ENCODE results near the gene GRM4.

Gene GRM4

DNA sequence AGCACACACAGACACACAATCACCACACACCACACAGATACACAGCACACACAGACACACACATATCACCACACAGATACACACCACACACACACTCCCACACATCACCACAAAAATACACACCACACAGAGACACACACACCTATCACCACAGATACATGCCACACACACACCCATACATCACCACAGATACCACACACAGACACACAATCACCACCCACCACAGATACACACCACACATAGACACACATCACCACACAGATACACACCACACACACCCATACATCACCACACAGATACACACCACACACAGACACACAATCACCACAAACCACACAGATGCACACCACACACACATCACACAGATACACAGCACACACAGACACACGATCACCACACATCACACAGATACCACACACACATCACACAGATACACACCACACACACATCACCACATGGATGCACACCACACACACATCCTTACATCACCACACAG, 74.0 kb downstream of the GRM4 start:
- no peaks in the 10 kb centered on the region for H3K27me3 Mint-ChIP-seq

DNA sequence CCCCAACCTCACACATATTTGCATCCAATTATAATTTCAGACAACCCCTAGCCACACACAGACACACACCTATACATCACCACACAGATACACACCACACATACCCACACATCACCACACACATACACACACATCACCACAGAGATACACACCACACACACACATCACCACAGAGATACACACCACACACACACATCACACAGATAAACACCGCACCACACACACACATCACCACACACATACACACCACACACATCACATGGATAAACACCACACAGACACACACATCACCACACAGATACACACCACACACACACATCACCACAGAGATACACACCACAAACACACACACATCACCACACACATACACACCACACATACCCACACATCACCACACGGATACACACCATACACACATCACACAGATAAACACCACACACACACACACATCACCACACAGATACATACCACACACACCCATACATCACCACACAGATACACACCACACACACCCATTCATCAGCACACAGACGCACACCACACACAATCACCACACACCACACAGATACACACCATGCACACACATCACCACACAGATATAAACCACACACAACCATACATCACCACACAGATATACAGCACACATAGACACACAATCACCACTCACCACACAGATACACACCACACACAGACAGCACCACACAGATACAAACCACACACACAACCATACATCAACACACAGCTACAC, 74.6 kb downstream of the GRM4 start:
- DNase-seq (no peak), ATAC-seq (no peak)
- Mint-ChIP-seq H3K9me3 (no peaks in the 10 kb centered on the region), H3K27ac (no peak overlapping the region), H3K4me3 (no peak overlapping the region), H3K27me3 (no peaks in the 10 kb centered on the region), H3K4me1 (no peaks in the 10 kb centered on the region)

More for the DNA sequence above, 74.0 kb downstream of the GRM4 start:
- Mint-ChIP-seq H3K4me1 (no peaks in the 10 kb centered on the region), H3K4me3 (no peak overlapping the region), H3K9me3 (no peaks in the 10 kb centered on the region), H3K27ac (no peak overlapping the region)
- no peak for DNase-seq
- no peak for ATAC-seq

DNA sequence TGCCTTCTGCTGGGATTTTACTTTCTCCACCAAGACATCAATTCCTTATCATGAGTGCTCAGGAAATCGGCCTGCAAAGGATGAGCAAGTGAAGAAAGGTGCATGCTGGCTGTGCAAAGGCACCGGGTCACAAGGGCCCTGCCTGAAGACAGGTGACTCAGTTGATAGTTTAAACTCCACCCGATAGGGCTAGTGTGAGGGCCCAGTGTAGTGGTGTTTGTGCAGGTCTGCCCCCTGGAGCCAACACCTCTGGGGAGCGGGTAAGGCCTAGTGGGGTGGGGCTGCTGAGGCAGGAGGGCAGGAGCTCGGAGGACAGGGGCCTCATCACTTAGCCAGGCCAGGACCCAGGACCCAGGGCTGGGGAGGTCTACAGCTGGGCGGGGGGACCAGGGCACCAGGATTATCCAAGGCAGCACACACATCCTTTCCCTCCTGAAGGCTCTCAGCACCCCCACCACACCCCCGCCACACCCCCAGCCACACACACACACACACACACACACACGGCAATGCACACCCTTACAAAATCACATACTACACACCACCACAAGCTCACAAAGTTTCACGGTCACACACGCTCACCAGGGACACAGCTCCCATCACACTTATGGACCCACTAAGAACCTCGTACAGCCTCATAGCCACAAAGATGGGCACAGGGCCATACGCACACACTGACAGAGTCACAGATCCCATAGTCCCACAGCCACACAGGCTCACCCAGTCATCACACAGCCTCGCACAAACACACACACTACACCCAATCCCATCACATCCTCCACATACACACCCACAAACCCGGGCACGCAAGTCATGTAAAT, 75.4 kb downstream of the GRM4 start:
- H3K27me3 Mint-ChIP-seq, result peaks cover 6% of the 10 kb centered on the region
- ATAC-seq (peak; percentile 42), DNase-seq (peak in 1 of 2 donors; percentile 17)
- no peaks in the 10 kb centered on the region for H3K4me1 Mint-ChIP-seq
- no peak overlapping the region for H3K4me3 Mint-ChIP-seq
- no peak overlapping the region for H3K27ac Mint-ChIP-seq
- no peaks in the 10 kb centered on the region for H3K9me3 Mint-ChIP-seq

DNA sequence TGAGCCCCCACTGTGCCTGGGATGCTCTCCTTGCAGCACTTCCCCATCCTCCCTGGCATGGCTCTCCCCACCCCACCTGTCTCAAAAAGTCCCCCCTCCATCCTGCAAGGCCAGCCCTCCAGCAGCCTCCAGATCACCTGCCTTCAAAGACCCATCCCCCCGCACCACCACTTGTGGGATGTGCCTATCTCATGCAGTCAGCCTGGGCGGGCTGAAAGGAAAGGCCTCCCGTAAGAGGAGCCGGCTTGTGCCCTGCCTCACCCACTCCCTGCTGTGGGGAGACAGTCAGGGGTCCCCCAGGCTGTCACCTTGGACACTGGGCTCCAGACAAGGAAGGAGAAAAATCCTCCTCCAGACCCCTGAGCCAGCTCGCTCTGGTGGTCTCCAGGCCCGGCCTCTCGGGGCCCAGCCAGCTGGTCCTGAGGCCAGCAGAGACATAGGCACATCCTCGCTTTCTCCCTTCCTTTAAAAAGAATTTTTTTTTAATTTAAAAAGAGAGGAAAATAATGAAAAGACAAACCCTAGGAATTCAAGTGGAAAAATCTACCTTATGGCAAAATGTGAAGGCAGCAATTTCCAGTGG, 77.3 kb downstream of the GRM4 start:
- ATAC-seq, result no peak
- Mint-ChIP-seq H3K4me1 (no peaks in the 10 kb centered on the region), H3K9me3 (no peaks in the 10 kb centered on the region), H3K27ac (no peak overlapping the region), H3K4me3 (no peak overlapping the region), H3K27me3 (peaks cover 19% of the 10 kb centered on the region)
- DNase-seq, result no peak

DNA sequence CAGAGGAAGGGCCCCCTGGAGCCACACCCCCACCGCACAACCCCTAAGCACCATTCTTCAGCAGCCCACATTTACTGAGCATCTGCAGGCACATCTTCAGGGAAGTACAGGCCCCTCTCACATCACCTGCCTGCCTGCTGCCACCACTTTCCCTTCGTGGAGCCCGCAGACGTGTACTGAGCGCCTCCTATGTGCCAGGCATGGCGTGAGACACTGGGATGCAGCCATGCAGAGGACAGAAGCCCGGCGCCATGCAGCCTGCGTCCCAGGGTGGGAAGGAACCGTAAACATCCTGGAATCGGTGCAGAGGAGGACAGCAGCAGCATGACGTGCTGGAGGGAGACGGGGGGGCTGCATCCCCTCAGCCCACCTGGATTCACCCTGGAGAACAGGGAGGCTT, 78.1 kb downstream of the GRM4 start:
- no peak for DNase-seq
- H3K4me3 Mint-ChIP-seq, result no peak overlapping the region
- no peak overlapping the region for H3K27ac Mint-ChIP-seq
- H3K4me1 Mint-ChIP-seq, result no peaks in the 10 kb centered on the region
- H3K27me3 Mint-ChIP-seq, result peaks cover 24% of the 10 kb centered on the region
- no peak for ATAC-seq
- no peaks in the 10 kb centered on the region for H3K9me3 Mint-ChIP-seq

DNA sequence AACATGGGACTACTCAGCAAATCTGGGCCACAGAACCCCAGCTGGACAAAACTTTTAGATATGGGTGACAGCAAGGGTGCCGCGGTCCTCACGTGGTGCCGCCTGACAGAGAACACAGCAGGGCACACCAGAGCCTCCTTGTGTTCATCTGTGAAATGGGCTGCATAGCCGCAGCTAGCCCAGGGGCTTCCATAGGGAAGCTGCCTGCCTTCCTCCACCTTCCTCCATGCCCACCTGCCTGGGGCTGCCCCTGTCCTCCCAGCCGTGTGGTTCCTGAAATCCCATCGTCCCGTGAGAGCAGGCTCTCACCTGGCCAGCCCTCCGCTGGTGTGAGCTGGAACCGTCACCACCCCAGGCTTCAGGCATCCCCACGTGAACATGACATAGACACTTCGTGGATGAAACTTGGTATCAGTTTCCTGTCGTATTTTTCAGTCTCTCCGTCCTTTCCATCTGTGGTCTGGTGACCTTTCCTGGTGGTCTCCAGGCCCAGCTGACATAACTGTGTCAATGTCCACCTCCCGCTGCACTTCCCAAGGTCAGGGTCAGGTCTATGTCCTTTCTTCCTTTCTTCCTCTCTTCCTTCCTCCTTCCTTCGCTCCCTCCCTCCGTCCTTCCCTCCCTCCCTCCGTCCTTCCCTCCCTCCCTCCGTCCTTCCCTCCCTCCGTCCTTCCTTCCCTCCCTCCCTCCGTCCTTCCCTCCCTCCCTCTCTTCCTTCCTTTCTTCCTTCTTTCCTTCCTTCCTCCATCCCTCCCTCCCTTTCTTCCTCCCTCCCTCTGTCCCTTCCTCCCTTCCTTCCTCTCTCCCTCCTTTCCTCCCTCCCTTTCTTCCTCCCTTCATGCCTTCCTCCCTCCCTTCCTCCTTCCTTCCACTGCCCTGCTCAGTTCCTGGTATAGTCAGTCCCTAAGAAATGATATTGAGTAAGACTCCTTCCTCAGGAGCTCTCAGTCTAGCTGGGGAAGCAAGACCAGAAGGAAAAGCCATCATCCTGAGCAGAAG, 78.8 kb downstream of the GRM4 start:
- no peaks in the 10 kb centered on the region for H3K4me1 Mint-ChIP-seq
- no peaks in the 10 kb centered on the region for H3K9me3 Mint-ChIP-seq
- no peak overlapping the region for H3K4me3 Mint-ChIP-seq
- H3K27me3 Mint-ChIP-seq, result peaks cover 24% of the 10 kb centered on the region
- H3K27ac Mint-ChIP-seq, result peak overlapping the region in 1 of 2 donors; percentile 1
- DNase-seq, result no peak
- ATAC-seq, result no peak

DNA sequence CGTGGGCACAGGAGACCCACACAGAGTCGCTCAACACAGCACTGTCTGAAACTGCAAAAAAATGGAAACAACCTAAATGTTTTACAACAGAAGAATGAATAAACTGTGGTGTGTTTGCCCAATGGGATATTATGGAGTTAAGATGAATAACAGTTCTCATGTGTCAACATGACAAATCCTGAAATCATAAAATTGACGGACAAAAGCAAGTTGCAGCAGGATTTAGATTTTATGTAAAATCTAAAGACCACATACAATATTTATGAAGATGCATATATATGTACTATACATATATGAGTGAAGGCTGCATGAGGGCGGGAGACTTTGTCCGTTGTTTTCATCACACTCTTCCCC, 79.7 kb downstream of the GRM4 start:
- H3K27me3 Mint-ChIP-seq, result peaks cover 24% of the 10 kb centered on the region
- no peak for ATAC-seq

DNA sequence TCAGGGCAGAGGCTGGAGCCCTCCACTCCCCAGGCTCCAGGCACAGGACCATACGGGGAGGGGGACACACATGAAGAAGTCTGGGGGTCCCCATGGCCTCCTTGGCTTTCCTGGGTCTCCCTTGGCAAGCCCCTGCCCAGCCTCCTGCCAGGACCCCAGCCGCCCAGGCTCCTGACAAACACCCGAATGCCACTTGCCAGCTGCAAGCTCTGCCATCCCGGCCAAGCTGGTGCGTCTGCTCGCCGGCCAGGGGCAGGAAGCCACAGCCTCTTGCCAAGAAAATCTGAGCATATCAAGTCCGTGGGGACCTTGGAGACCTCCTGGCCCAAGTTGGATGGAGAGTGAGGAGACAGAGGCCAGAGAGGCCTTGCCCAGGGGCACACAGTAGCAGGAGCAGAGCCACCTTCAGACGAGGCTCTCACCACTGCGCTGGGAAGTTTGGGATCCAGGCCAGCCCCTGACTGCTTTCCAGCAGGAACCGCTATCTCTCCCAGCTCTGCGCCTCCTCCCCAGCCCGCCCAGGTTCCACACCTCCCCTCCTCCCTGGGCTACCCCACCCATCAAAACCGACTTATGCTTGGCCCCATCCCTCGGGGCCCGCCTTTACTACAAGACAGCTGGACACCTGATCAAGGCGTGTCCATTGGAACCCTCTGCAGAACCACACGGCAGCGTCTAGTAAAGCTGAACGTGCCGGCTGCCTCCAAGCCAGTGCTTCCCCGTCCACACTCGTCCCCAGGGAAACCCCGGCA, 80.2 kb downstream of the GRM4 start:
- ATAC-seq (no peak), DNase-seq (no peak)
- Mint-ChIP-seq H3K4me1 (no peaks in the 10 kb centered on the region), H3K4me3 (no peak overlapping the region), H3K27me3 (peaks cover 24% of the 10 kb centered on the region), H3K27ac (no peak overlapping the region), H3K9me3 (no peaks in the 10 kb centered on the region)

More for the DNA sequence above, 79.7 kb downstream of the GRM4 start:
- H3K9me3 Mint-ChIP-seq, result no peaks in the 10 kb centered on the region
- H3K4me1 Mint-ChIP-seq, result no peaks in the 10 kb centered on the region
- H3K27ac Mint-ChIP-seq, result no peak overlapping the region
- DNase-seq, result no peak
- H3K4me3 Mint-ChIP-seq, result no peak overlapping the region

DNA sequence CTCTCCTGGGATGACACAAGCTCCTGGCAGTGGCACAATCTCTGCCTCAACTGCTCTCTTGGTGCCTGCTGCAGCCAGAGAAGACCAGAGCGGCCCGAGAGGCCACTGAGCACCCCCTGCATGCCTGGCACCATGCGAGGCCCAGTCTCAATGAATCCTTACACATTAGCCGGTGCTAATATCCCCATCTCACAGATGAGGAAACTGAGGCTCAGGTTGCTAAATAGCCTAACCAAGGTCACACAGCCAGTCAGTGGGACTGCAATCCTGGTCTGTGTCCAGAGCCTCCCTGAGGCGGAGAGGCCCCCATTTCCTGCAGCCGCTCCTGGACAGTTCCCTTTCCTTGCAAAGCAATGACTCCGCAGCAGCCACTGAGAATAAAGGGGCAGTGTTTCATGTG, 81.2 kb downstream of the GRM4 start:
- no peaks in the 10 kb centered on the region for H3K4me1 Mint-ChIP-seq
- no peak for ATAC-seq
- H3K27me3 Mint-ChIP-seq, result peaks cover 24% of the 10 kb centered on the region
- H3K4me3 Mint-ChIP-seq, result no peak overlapping the region
- no peak for DNase-seq
- H3K27ac Mint-ChIP-seq, result no peak overlapping the region
- no peaks in the 10 kb centered on the region for H3K9me3 Mint-ChIP-seq

DNA sequence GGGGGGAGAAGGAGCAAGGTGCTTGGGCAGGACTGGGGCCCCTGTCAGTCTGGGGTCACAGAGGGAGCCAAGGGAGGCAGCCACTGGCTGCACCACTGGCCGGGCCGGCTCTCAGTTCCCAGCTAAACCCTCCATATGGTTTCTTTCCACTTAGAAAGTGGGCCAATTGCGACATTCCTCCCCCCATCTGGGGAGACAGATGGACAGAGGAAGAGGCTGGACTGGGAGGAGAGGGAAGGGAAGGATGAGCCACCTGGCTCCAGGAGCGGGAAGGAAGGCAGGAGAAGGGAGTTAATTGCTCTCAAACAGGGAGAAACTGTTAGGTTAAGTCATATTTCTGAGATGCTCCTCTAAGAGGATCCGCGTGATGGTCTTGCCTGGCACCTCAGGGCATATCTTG, 82.2 kb downstream of the GRM4 start:
- Mint-ChIP-seq H3K4me3 (no peak overlapping the region), H3K4me1 (no peaks in the 10 kb centered on the region), H3K27me3 (peaks cover 24% of the 10 kb centered on the region), H3K27ac (no peak overlapping the region), H3K9me3 (no peaks in the 10 kb centered on the region)
- ATAC-seq (no peak), DNase-seq (no peak)

DNA sequence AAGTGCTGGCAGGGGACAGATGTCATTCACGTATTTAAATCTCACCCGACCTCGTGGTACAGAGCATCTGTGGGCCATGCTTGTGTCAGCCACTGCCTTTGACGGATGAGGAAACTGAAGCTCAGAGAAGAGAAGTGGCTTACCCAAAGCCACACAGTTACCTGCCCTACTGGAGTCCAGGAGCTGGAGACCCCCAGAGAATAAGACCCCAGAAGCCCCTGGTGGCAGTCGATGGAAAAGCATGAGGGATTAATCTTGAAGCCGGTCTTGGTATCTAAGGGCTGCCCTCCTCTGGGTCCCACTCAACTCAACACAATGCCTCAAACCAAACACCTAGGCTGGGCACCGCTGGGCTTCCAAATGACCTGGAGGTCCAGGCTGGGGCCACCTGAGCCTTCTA, 83.1 kb downstream of the GRM4 start:
- Mint-ChIP-seq H3K9me3 (no peaks in the 10 kb centered on the region), H3K4me3 (no peak overlapping the region), H3K4me1 (peaks cover 3% of the 10 kb centered on the region), H3K27me3 (peaks cover 24% of the 10 kb centered on the region), H3K27ac (no peak overlapping the region)
- DNase-seq (no peak), ATAC-seq (no peak)

DNA sequence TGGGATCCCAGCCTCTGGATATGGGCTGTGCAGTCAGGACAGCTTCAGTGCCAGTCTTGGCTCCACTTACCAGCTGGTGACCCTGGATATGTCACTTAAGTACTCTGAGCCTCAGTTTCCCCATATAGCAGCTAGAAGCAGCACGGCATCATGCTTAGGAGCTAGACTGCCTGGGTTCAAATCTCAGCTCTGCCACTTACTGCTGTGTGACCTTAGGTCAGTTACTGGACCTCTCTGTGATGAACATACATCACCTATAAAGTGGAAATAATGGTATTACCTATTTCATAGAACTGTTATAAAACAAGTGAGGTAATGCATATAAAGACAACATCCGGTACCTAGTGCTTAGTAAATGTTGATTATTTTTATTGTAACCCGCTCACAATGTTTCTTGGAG, 83.7 kb downstream of the GRM4 start:
- DNase-seq, result no peak
- no peak overlapping the region for H3K4me3 Mint-ChIP-seq
- peaks cover 6% of the 10 kb centered on the region for H3K4me1 Mint-ChIP-seq
- no peak overlapping the region for H3K27ac Mint-ChIP-seq
- ATAC-seq, result no peak
- H3K27me3 Mint-ChIP-seq, result peaks cover 24% of the 10 kb centered on the region
- no peaks in the 10 kb centered on the region for H3K9me3 Mint-ChIP-seq

DNA sequence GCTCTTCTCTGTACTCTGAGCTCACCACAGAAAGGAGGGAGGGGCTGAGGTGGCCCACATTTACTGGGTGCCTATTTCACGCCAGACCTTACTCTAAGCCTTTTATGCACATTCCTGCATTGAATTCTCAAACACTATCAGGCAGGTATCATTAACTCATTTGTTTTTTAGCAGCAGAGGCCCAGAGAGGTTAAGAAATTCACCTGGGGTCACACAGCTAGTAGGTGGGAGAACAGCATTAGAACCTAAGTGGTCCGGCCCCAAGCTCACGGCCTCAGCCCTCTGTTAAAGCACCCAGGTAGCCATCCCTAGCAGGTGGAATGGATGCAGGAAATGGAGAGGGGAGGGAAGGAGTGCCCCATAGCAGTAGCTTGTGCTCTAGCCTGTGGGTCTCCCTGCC, 84.5 kb downstream of the GRM4 start:
- Mint-ChIP-seq H3K9me3 (no peaks in the 10 kb centered on the region), H3K4me3 (no peak overlapping the region), H3K27ac (no peak overlapping the region), H3K4me1 (peaks cover 6% of the 10 kb centered on the region), H3K27me3 (peaks cover 24% of the 10 kb centered on the region)
- ATAC-seq, result no peak
- DNase-seq, result no peak

DNA sequence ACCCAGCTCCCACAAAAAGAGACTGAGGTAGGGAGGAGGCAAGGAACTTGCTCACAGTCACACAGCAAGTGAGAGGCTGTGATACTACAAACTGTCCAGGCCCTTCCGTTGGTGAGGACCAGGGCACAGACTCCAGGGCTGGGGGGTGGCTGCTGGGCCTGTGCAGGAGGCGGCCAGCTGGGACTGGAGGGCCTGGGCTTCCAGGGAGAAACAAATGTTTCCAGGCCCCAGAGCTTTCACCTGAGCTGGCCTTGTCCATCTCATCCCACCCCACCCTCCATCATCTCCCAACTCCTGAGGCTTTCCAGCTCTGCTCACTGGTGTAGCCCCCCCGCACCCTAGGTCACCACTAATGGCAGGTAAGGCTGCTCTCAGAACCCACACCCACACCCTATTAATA, 86.0 kb downstream of the GRM4 start:
- Mint-ChIP-seq H3K9me3 (no peaks in the 10 kb centered on the region), H3K4me3 (no peak overlapping the region), H3K27me3 (peaks cover 25% of the 10 kb centered on the region), H3K4me1 (peaks cover 6% of the 10 kb centered on the region), H3K27ac (no peak overlapping the region)
- DNase-seq, result no peak
- ATAC-seq, result no peak
